Cardiac muscle cell (in vitro differentiated cells and primary cell): ENCODE measurements around the gene TMPRSS13. TPM values are rescaled to one million over a fixed set of nuclear protein-coding genes. Genes with fewer than 3 reads are reported as not detected.

Source experiments
- DNase-seq, 2 donors: peaks; one replicate each; pipeline versions ENCODE4 v3.0.0 to v3.0.0-alpha.2; 2010 to 2017; ENCODE audit warnings: low read depth in 1 of 2, low spot score in 1 of 2
- H3K27ac ChIP-seq: fragments of 200-600 bp; sonication (generic); 2 replicates; pipeline ENCODE4 v1.5.1; 2016
- H3K27me3 ChIP-seq: fragments of 200-600 bp; sonication (generic); 2 replicates; pipeline ENCODE4 v1.6.0; 2016; ENCODE audit warnings: control low read depth
- H3K36me3 ChIP-seq: fragments of 200-600 bp; sonication (generic); 2 replicates; pipeline ENCODE4 v1.5.1; 2016; ENCODE audit warnings: control low read depth
- H3K4me1 ChIP-seq: fragments of 200-600 bp; sonication (generic); 2 replicates; pipeline ENCODE4 v1.8.1; 2017; ENCODE audit warnings: low read depth, mild to moderate bottlenecking, mixed run types
- H3K4me3 ChIP-seq: fragments of 200-600 bp; sonication (generic); 2 replicates; pipeline ENCODE4 v1.5.1; 2016; ENCODE audit warnings: mild to moderate bottlenecking
- H3K9me3 ChIP-seq: fragments of 200-600 bp; sonication (generic); 2 replicates; pipeline ENCODE4 v1.5.1; 2017; ENCODE audit warnings: low read depth, mild to moderate bottlenecking, control low read depth
- polyA plus RNA-seq: library from polyadenylated mRNA; unstranded; fragments of >200 nt; fragmentation: Nextera tagmentation; extraction: Ambion mirVana; gene quantifications from 2 replicates; pipeline ENCODE4 v1.2.1, GENCODE V29; 2016
- total RNA-seq: library from RNA; depleted of rRNA; stranded (reverse); fragments of >200 nt; gene quantifications from 2 replicates; pipeline ENCODE4 v1.2.3, GENCODE V29; 2016
- TF ChIP-seq, protein P1 (sequence below): IDR thresholded peaks from 2 replicates; pipeline ENCODE4 v1.5.1; 2012; ENCODE audit warnings: low read depth, mild to moderate bottlenecking, low read length

Gene TMPRSS13
- total and polyA plus RNA-seq, 2 experiments from 2014 or later = 0.40 to 0.66 TPM

GRCh38 chr11:117881217-117881616 is 48.0 kb downstream of the TMPRSS13 start:
- no peak for DNase-seq
- H3K4me3 ChIP-seq = no peak overlapping the region
- no peaks in the 10 kb centered on the region for H3K27me3 ChIP-seq
- peaks cover 42% of the 10 kb centered on the region for H3K4me1 ChIP-seq
- H3K9me3 ChIP-seq = no peaks in the 10 kb centered on the region
- H3K27ac ChIP-seq = no peak overlapping the region
- H3K36me3 ChIP-seq = no peaks in the 10 kb centered on the region
- TF ChIP-seq, protein P1, sequence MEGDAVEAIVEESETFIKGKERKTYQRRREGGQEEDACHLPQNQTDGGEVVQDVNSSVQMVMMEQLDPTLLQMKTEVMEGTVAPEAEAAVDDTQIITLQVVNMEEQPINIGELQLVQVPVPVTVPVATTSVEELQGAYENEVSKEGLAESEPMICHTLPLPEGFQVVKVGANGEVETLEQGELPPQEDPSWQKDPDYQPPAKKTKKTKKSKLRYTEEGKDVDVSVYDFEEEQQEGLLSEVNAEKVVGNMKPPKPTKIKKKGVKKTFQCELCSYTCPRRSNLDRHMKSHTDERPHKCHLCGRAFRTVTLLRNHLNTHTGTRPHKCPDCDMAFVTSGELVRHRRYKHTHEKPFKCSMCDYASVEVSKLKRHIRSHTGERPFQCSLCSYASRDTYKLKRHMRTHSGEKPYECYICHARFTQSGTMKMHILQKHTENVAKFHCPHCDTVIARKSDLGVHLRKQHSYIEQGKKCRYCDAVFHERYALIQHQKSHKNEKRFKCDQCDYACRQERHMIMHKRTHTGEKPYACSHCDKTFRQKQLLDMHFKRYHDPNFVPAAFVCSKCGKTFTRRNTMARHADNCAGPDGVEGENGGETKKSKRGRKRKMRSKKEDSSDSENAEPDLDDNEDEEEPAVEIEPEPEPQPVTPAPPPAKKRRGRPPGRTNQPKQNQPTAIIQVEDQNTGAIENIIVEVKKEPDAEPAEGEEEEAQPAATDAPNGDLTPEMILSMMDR = no peak

DNA sequence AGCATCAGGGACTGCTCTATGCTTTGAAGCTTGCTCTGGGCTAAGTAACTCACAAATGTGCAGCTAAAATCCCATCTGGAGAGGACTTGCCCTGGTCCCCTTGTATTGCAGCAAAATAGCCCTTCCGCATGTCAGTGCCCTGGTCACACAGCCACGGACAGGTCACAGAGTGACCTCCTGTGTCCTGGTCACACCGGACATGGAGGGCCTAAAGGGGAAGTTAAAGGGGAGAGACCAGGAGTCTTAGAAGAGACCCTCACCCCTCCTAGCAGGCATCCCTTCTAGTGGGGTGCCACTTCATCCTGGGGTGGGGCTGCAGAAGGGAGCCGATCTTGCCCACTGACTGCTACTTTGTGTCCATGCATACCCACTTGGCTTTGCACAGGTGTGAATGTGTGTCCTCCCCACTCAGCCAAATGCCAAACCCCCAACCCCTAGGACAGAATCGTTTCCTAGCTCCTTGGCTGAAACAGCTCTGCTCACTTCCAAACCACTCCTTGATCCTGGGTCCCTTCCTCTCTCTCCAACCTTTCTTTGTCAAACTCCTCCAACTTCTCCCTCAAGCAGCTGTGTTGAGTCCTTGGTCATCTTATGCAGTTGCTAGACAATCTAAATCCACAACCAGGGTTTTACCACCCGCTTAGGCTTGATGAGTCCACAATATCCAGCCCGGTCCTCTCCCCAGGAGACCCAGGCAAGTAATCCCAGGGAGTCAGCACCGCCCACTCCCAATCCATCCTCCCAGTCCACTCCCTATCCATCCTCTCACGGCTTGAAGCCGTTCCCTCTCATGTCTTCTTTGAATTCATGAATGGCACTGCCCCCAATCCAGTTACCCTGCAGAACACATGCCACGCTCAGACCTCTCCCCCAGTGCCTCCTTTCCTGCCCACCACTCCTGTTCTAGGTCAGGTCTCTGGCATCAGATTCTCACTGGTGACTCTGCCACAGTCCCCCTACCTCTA is 49.4 kb downstream of the TMPRSS13 start:
- no peak for DNase-seq
- no peak overlapping the region for H3K27ac ChIP-seq
- no peaks in the 10 kb centered on the region for H3K27me3 ChIP-seq
- H3K36me3 ChIP-seq = no peaks in the 10 kb centered on the region
- no peaks in the 10 kb centered on the region for H3K9me3 ChIP-seq
- H3K4me3 ChIP-seq = no peak overlapping the region
- TF ChIP-seq, protein P1 = no peak
- H3K4me1 ChIP-seq = peaks cover 37% of the 10 kb centered on the region

GRCh38 chr11:117878939-117879475 is 50.2 kb downstream of the TMPRSS13 start:
- DNase-seq = no peak
- no peak overlapping the region for H3K4me3 ChIP-seq
- peaks cover 36% of the 10 kb centered on the region for H3K4me1 ChIP-seq
- no peak overlapping the region for H3K27ac ChIP-seq
- TF ChIP-seq, protein P1 = no peak
- H3K36me3 ChIP-seq = no peaks in the 10 kb centered on the region
- no peaks in the 10 kb centered on the region for H3K9me3 ChIP-seq
- H3K27me3 ChIP-seq = no peaks in the 10 kb centered on the region

- no peak overlapping the region for H3K4me3 ChIP-seq
- H3K9me3 ChIP-seq = no peaks in the 10 kb centered on the region
- no peaks in the 10 kb centered on the region for H3K27me3 ChIP-seq
- TF ChIP-seq, protein P1 = no peak
- no peak overlapping the region for H3K27ac ChIP-seq
- peaks cover 31% of the 10 kb centered on the region for H3K4me1 ChIP-seq
- H3K36me3 ChIP-seq = no peaks in the 10 kb centered on the region
- DNase-seq = no peak
These were observed 50.8 kb downstream of the TMPRSS13 start for GRCh38 chr11:117878314-117878938.

GRCh38 chr11:117877120-117877784 is 52.0 kb downstream of the TMPRSS13 start:
- TF ChIP-seq, protein P1 = no peak
- peak overlapping the region; percentile 81 for H3K4me3 ChIP-seq
- no peaks in the 10 kb centered on the region for H3K27me3 ChIP-seq
- peaks cover 19% of the 10 kb centered on the region for H3K4me1 ChIP-seq
- peak overlapping the region; percentile 43 for H3K27ac ChIP-seq
- H3K9me3 ChIP-seq = no peaks in the 10 kb centered on the region
- no peaks in the 10 kb centered on the region for H3K36me3 ChIP-seq
- peak in 1 of 2 donors; percentile 30 for DNase-seq
